HG02970 (cell line): Measurements from ENCODE around the gene SPART.

Experiments
- ATAC-seq: cut with Tn5 transposase; IDR thresholded peaks from one replicate; pipeline ENCODE4 v1.9.1; 2021; ENCODE audit warnings: mild to moderate bottlenecking, moderate library complexity, moderate number of reproducible peaks; ENCODE audit not compliant: unreplicated experiment, low FRiP score

Gene SPART

GRCh38 chr13:36259361-36260137 lies 86.6 kb downstream of the SPART start:
- ATAC-seq: no peak

- no peak for ATAC-seq
Observed at GRCh38 chr13:36258831-36259230, 87.4 kb downstream of the SPART start.
